Right atrium auricular region (tissue), 2 donors: ENCODE results near the gene KRTAP2-4. TPM values are rescaled to one million over a fixed set of nuclear protein-coding genes. Genes with fewer than 3 reads are reported as not detected.

ENCODE experiments used
- DNase-seq: peaks from one replicate; pipeline ENCODE4 v3.0.0-alpha.2; 2019; ENCODE audit warnings: low spot score
- H3K27ac ChIP-seq, 2 donors: fragments of 200-600 bp; sonication (generic); 1 replicate in 1 of 2; 2 replicates in 1 of 2; pipeline ENCODE4 v1.5.1; 2016 to 2019
- H3K27me3 ChIP-seq, 2 donors: fragments of 200-600 bp; sonication (generic); one replicate each; pipeline versions ENCODE4 v1.5.1 to v1.6.0; 2017 to 2019
- H3K36me3 ChIP-seq: fragments of 200-600 bp; sonication (generic); one replicate; pipeline ENCODE4 v1.5.1; 2016
- H3K4me1 ChIP-seq, 2 donors: fragments of 200-600 bp; sonication (generic); one replicate each; pipeline versions ENCODE4 v1.5.1 to v1.6.0; 2017 to 2019
- H3K4me3 ChIP-seq, 2 donors: fragments of 200-600 bp; sonication (generic); 1 replicate in 1 of 2; 2 replicates in 1 of 2; pipeline ENCODE4 v1.5.1; 2017 to 2019; ENCODE audit warnings: mild to moderate bottlenecking in 1 of 2, moderate library complexity in 1 of 2
- H3K9me3 ChIP-seq, 2 donors: fragments of 200-600 bp; sonication (generic); one replicate each; pipeline ENCODE4 v1.5.1; 2019
- total RNA-seq, 2 donors: library from RNA; depleted of rRNA; stranded (reverse); fragments of >200 nt; gene quantifications; one replicate each; pipeline ENCODE4 v1.1.0, GENCODE V29; 2016
- TF ChIP-seq, protein P1 (sequence below), 2 donors: fragments of 200-600 bp; sonication (generic); IDR thresholded peaks; one replicate each; pipeline ENCODE4 v1.5.1; 2019; ENCODE audit warnings: antibody characterized with exemption in 2 of 2

KRTAP2-4 gene
- total RNA-seq, 2 donors from 2014 or later, result not detected

GRCh38 chr17:41029633-41030245 is 35.9 kb downstream of the KRTAP2-4 start, which contains the start of gene KRTAP1-4:
TSS of gene KRTAP1-4 (minus strand) at chr17:41030195. CDS start at chr17:41030078, 117 bp downstream.
- no peak for DNase-seq
- H3K4me3 ChIP-seq, result no peak within 1 kb of the TSS
- no peaks in the 10 kb centered on the region for H3K4me1 ChIP-seq
- TF ChIP-seq, protein P1, sequence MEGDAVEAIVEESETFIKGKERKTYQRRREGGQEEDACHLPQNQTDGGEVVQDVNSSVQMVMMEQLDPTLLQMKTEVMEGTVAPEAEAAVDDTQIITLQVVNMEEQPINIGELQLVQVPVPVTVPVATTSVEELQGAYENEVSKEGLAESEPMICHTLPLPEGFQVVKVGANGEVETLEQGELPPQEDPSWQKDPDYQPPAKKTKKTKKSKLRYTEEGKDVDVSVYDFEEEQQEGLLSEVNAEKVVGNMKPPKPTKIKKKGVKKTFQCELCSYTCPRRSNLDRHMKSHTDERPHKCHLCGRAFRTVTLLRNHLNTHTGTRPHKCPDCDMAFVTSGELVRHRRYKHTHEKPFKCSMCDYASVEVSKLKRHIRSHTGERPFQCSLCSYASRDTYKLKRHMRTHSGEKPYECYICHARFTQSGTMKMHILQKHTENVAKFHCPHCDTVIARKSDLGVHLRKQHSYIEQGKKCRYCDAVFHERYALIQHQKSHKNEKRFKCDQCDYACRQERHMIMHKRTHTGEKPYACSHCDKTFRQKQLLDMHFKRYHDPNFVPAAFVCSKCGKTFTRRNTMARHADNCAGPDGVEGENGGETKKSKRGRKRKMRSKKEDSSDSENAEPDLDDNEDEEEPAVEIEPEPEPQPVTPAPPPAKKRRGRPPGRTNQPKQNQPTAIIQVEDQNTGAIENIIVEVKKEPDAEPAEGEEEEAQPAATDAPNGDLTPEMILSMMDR (IDR thresholded peaks at IDR 0.05), result no peak
- H3K9me3 ChIP-seq, result no peaks in the 10 kb centered on the region
- no peaks in the 10 kb centered on the region for H3K36me3 ChIP-seq
- no peak within 1 kb of the TSS for H3K27ac ChIP-seq
- H3K27me3 ChIP-seq, result no peaks in the 10 kb centered on the region

DNA sequence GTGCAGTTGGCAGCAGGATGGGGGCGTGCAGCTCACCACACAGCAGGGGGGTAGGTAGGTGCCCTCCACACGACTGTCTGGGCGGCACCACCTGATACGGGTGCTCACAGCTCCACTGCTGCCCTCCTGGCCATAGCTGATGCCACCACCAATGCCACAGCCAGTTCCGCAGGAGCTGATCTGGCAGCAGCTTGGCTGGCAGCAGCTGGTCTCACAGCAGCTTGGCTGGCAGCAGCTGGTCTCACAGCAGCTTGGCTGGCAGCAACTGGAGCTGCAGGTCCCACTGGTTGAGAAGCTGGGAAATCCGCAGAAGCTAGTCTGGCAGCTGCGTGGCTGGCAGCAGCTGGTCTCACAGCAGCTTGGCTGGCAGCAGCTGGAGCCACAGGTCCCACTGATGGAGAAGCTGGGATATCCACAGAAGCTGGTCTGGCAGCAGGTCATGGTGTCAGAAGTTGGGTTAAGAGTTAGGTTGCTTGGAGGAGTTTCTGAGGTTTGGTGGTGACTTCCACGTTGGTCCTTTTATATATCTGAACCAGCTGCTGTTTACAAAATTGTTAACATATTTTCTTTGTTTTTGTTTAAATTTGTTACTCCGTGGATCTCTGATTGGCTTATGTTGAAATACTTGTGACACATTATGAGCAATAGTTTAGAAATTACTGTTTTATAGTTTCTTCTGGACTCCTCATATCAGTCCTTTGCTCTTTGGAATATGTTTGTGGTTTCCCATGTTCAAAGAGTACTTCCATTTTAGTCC is 38.8 kb downstream of the KRTAP2-4 start, which contains the start of gene KRTAP1-5:
TSS of gene KRTAP1-5 (minus strand) at position 494 of the 757 bp plus-strand sequence. CDS start at position 441, 53 bp downstream.
- Histone ChIP-seq H3K4me1 (no peaks in the 10 kb centered on the region), H3K27ac (no peak within 1 kb of the TSS), H3K4me3 (no peak within 1 kb of the TSS), H3K36me3 (no peaks in the 10 kb centered on the region), H3K27me3 (no peaks in the 10 kb centered on the region), H3K9me3 (no peaks in the 10 kb centered on the region)
- TF ChIP-seq, protein P1 (IDR thresholded peaks at IDR 0.05), result no peak
- no peak for DNase-seq

DNA sequence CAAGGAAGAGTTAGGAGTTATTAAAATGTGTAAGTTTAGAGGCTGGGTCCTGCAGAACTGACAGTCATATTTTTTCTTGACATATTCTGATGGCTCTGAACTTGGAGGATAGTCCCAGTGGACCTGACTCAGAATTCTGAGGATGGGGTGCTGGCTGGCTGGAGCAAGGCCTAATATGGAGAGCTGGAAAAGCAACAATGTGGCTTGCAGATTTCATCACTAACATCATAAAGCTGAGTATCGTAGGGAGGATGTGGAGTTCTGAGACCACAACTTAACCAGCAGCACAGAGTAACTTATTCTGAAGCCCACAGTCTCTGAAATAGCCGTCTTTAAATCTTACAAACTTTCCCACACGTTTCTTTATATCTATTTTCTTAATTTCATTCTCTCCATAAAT is 41.0 kb downstream of the KRTAP2-4 start:
- DNase-seq, result no peak
- Histone ChIP-seq H3K4me3 (no peak overlapping the region), H3K9me3 (no peaks in the 10 kb centered on the region), H3K36me3 (no peaks in the 10 kb centered on the region), H3K4me1 (no peaks in the 10 kb centered on the region), H3K27ac (no peak overlapping the region), H3K27me3 (no peaks in the 10 kb centered on the region)
- TF ChIP-seq, protein P1 (IDR thresholded peaks at IDR 0.05), result no peak

- H3K36me3 ChIP-seq, result no peaks in the 10 kb centered on the region
- H3K4me1 ChIP-seq, result no peaks in the 10 kb centered on the region
- TF ChIP-seq, protein P1 (IDR thresholded peaks at IDR 0.05), result no peak
- H3K27me3 ChIP-seq, result no peaks in the 10 kb centered on the region
- H3K27ac ChIP-seq, result no peak overlapping the region
- no peaks in the 10 kb centered on the region for H3K9me3 ChIP-seq
- DNase-seq, result no peak
- no peak overlapping the region for H3K4me3 ChIP-seq
Observed at GRCh38 chr17:41020336-41020735, 45.3 kb downstream of the KRTAP2-4 start.

DNA sequence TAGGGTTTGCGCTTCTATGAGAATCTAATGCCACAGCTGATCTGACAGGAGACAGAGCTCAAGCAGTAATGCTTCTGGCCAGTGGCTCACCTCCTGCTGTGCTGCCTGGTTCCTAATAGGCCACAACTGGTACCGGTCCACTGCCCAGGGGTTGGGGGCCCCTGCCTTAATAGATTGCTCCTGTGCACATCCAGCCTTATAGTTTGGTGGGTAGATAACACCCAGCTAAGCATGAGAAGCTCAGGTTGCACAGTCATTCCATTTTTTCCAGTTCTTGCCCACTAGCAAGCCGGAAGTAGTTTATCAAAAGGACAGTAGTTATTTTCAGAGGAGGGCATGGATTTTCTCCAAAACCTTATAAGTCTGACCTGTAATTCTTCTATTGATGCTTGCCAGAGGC is 46.3 kb downstream of the KRTAP2-4 start:
- no peaks in the 10 kb centered on the region for H3K4me1 ChIP-seq
- no peak overlapping the region for H3K4me3 ChIP-seq
- no peak for DNase-seq
- TF ChIP-seq, protein P1 (IDR thresholded peaks at IDR 0.05), result no peak
- no peaks in the 10 kb centered on the region for H3K36me3 ChIP-seq
- H3K27me3 ChIP-seq, result no peaks in the 10 kb centered on the region
- no peak overlapping the region for H3K27ac ChIP-seq
- H3K9me3 ChIP-seq, result no peaks in the 10 kb centered on the region
